Mesenchymal stem cell (in vitro differentiated cells and primary cell): ENCODE results near the gene PTH2.

Source experiments
- DNase-seq: peaks from one replicate; pipeline ENCODE4 v3.0.0-alpha.2; 2013
- H2AFZ ChIP-seq: one replicate; pipeline ENCODE4 v1.6.1; 2013; ENCODE audit warnings: low read depth, mild to moderate bottlenecking, control low read depth, inconsistent platforms, low read length, moderate library complexity
- H2AK5ac ChIP-seq: 2 replicates; pipeline ENCODE4 v1.6.1; 2013; ENCODE audit warnings: low read length, moderate library complexity, mild to moderate bottlenecking, inconsistent platforms; ENCODE audit not compliant: severe bottlenecking
- H2BK120ac ChIP-seq: one replicate; pipeline ENCODE4 v1.6.1; 2013; ENCODE audit warnings: low read depth, mild to moderate bottlenecking, inconsistent platforms, low read length, moderate library complexity
- H2BK12ac ChIP-seq, 2 experiments: one replicate each; pipeline ENCODE4 v1.6.1; 2013; ENCODE audit warnings: inconsistent platforms in 2 of 2, low read length in 2 of 2, mild to moderate bottlenecking in 2 of 2, moderate library complexity in 2 of 2, control low read depth in 1 of 2
- H2BK15ac ChIP-seq: one replicate; pipeline ENCODE4 v1.6.1; 2013; ENCODE audit warnings: mild to moderate bottlenecking, low read depth, inconsistent platforms; ENCODE audit not compliant: poor library complexity, severe bottlenecking
- H2BK5ac ChIP-seq: 2 replicates; pipeline ENCODE4 v1.6.1; 2013; ENCODE audit warnings: low read depth, mild to moderate bottlenecking, low read length, control low read depth, inconsistent platforms; ENCODE audit not compliant: poor library complexity, severe bottlenecking
- H3K14ac ChIP-seq, 2 experiments: one replicate each; pipeline ENCODE4 v1.6.1; 2013; ENCODE audit warnings: inconsistent platforms in 2 of 2, low read length in 2 of 2, control low read depth in 1 of 2, mild to moderate bottlenecking in 1 of 2, moderate library complexity in 1 of 2
- H3K18ac ChIP-seq, 2 experiments: one replicate each; pipeline ENCODE4 v1.6.1; 2013; ENCODE audit warnings: inconsistent platforms in 2 of 2, low read length in 2 of 2, control low read depth in 1 of 2, low read depth in 1 of 2, mild to moderate bottlenecking in 1 of 2
- H3K23ac ChIP-seq, 2 experiments: one replicate each; pipeline ENCODE4 v1.6.1; 2013; ENCODE audit warnings: inconsistent platforms in 2 of 2, low read length in 2 of 2, mild to moderate bottlenecking in 2 of 2, moderate library complexity in 2 of 2, control low read depth in 1 of 2
- H3K27ac ChIP-seq: 2 replicates; pipeline ENCODE4 v1.5.1; 2013; ENCODE audit warnings: mild to moderate bottlenecking, moderate library complexity, low read length, control low read depth, inconsistent platforms; ENCODE audit not compliant: poor library complexity, severe bottlenecking
- H3K27me3 ChIP-seq, 2 experiments: 2 replicates each; pipeline versions ENCODE4 v1.6.1 to v1.7.0; 2013; ENCODE audit warnings: low read length in 2 of 2, mild to moderate bottlenecking in 2 of 2, moderate library complexity in 2 of 2, control low read depth in 1 of 2, inconsistent platforms in 1 of 2; ENCODE audit not compliant: control insufficient read depth in 1 of 2, insufficient read depth in 1 of 2
- H3K36me3 ChIP-seq, 2 experiments: 2 replicates each; pipeline versions ENCODE4 v1.6.1 to v1.7.0; 2013; ENCODE audit warnings: low read length in 2 of 2, control low read depth in 1 of 2, inconsistent platforms in 1 of 2, low read depth in 1 of 2, mild to moderate bottlenecking in 1 of 2; ENCODE audit not compliant: insufficient read depth in 2 of 2, control insufficient read depth in 1 of 2
- H3K4ac ChIP-seq, 2 experiments: one replicate each; pipeline ENCODE4 v1.6.1; 2013; ENCODE audit warnings: inconsistent platforms in 2 of 2, low read length in 2 of 2, mild to moderate bottlenecking in 2 of 2, moderate library complexity in 2 of 2, control low read depth in 1 of 2, low read depth in 1 of 2
- H3K4me1 ChIP-seq: 2 replicates; pipeline ENCODE4 v1.6.1; 2013; ENCODE audit warnings: low read depth, low read length, control low read depth; ENCODE audit not compliant: control insufficient read depth, insufficient read depth
- H3K4me2 ChIP-seq: 2 replicates; pipeline ENCODE4 v1.6.1; 2013; ENCODE audit warnings: low read length, mild to moderate bottlenecking, inconsistent platforms; ENCODE audit not compliant: poor library complexity, severe bottlenecking
- H3K4me3 ChIP-seq, 2 experiments: 2 replicates each; pipeline versions ENCODE4 v1.5.1 to v1.7.0; 2013; ENCODE audit warnings: low read length in 2 of 2, mild to moderate bottlenecking in 2 of 2, control low read depth in 1 of 2, low read depth in 1 of 2; ENCODE audit not compliant: insufficient read depth in 1 of 2
- H3K79me1 ChIP-seq: replicated peaks from 2 replicates; pipeline ENCODE4 v1.6.1; 2013; ENCODE audit warnings: mild to moderate bottlenecking, control low read depth, low read length, inconsistent platforms; ENCODE audit not compliant: poor library complexity, severe bottlenecking
- H3K9ac ChIP-seq: 2 replicates; pipeline ENCODE4 v1.7.0; 2013; ENCODE audit warnings: mild to moderate bottlenecking, low read length, moderate library complexity
- H3K9me3 ChIP-seq: 2 replicates; pipeline ENCODE4 v1.7.0; 2013; ENCODE audit warnings: mild to moderate bottlenecking, low read length; ENCODE audit not compliant: control insufficient read depth
- H4K8ac ChIP-seq: one replicate; pipeline ENCODE4 v1.6.1; 2013; ENCODE audit warnings: inconsistent platforms, mild to moderate bottlenecking, low read length, moderate library complexity
- H4K91ac ChIP-seq: one replicate; pipeline ENCODE4 v1.6.1; 2013; ENCODE audit warnings: mild to moderate bottlenecking, low read length, inconsistent platforms
- WGBS: methylation state at CpG from one replicate; pipeline ENCODE4 v1.1.7; 2013; ENCODE audit warnings: mixed read lengths; 5-methylcytosine and 5-hydroxymethylcytosine counted together

Gene PTH2

GRCh38 chr19:49418511-49418910, 4.7 kb downstream of the PTH2 start:
- Histone ChIP-seq H3K23ac (no peak overlapping the region), H3K4me2 (no peak overlapping the region), H3K9ac (no peak overlapping the region), H3K4ac (no peak overlapping the region), H2BK120ac (no peak overlapping the region), H3K18ac (no peak overlapping the region), H2BK5ac (no peak overlapping the region), H3K4me1 (peaks cover 17% of the 10 kb centered on the region), H3K27ac (no peak overlapping the region), H3K9me3 (no peaks in the 10 kb centered on the region), H4K8ac (no peak overlapping the region), H3K14ac (no peak overlapping the region), H2BK12ac (no peak overlapping the region), H3K79me1 (no peaks in the 10 kb centered on the region), H4K91ac (no peak overlapping the region), H3K4me3 (no peak overlapping the region), H2AFZ (no peak overlapping the region), H3K27me3 (peaks cover 49 to 84% of the 10 kb centered on the region in 2 experiments), H2BK15ac (no peak overlapping the region), H3K36me3 (no peaks in the 10 kb centered on the region), H2AK5ac (no peak overlapping the region)
- DNase-seq, result no peak
- WGBS, result 87% methylated on average over 4 of the region's 5 CpGs

GRCh38 chr19:49417088-49417487, 6.2 kb downstream of the PTH2 start:
- Histone ChIP-seq H2AFZ (no peak overlapping the region), H2AK5ac (no peak overlapping the region), H2BK120ac (no peak overlapping the region), H3K27ac (no peak overlapping the region), H2BK12ac (no peak overlapping the region), H3K18ac (no peak overlapping the region), H2BK15ac (no peak overlapping the region), H3K4ac (no peak overlapping the region), H3K4me2 (no peak overlapping the region), H3K36me3 (no peaks in the 10 kb centered on the region), H3K79me1 (no peaks in the 10 kb centered on the region), H3K9ac (no peak overlapping the region), H3K14ac (no peak overlapping the region), H2BK5ac (no peak overlapping the region), H3K9me3 (no peaks in the 10 kb centered on the region), H3K4me1 (peaks cover 9% of the 10 kb centered on the region), H3K27me3 (peaks cover 35 to 80% of the 10 kb centered on the region in 2 experiments), H3K4me3 (no peak overlapping the region), H4K91ac (no peak overlapping the region), H4K8ac (no peak overlapping the region), H3K23ac (no peak overlapping the region)
- WGBS, result 48% methylated on average over 6 of the region's 7 CpGs
- DNase-seq, result no peak

DNA sequence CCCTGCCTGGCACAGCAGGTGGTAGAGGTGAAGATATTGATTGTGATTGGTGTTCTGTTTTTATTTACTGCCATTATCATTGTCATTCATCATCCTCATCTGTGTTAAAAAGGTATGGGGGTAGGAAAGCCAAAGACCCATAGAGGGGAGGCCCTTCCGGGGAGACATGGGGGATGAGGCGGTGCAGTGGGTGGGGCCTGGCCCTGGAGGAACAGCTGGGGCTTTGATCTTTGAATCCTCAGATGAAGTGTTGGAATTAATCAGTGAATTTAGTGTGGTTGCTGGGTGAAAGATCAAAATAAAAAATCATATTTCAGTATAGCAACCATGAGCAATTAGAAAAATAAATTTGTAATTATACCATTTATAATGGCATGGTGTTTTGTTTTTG, 7.4 kb downstream of the PTH2 start:
- Histone ChIP-seq H3K27me3 (peaks cover 22 to 76% of the 10 kb centered on the region in 2 experiments), H3K4ac (no peak overlapping the region), H3K4me1 (peaks cover 5% of the 10 kb centered on the region), H3K9me3 (no peaks in the 10 kb centered on the region), H3K23ac (no peak overlapping the region), H3K4me2 (no peak overlapping the region), H3K27ac (no peak overlapping the region), H4K91ac (no peak overlapping the region), H4K8ac (no peak overlapping the region), H3K4me3 (no peak overlapping the region), H3K14ac (no peak overlapping the region), H2BK120ac (no peak overlapping the region), H2BK15ac (no peak overlapping the region), H3K9ac (no peak overlapping the region), H2AFZ (no peak overlapping the region), H3K18ac (no peak overlapping the region), H2BK12ac (no peak overlapping the region), H3K36me3 (no peaks in the 10 kb centered on the region), H3K79me1 (no peaks in the 10 kb centered on the region), H2AK5ac (no peak overlapping the region), H2BK5ac (no peak overlapping the region)
- DNase-seq, result no peak
- 90% methylated on average over 2 of the region's 2 CpGs for WGBS

- Histone ChIP-seq H2BK120ac (no peak overlapping the region), H2BK5ac (no peak overlapping the region), H4K8ac (no peak overlapping the region), H2BK12ac (no peak overlapping the region), H3K14ac (peak overlapping the region in 1 of 2 experiments; percentile 68), H3K18ac (no peak overlapping the region), H3K4ac (no peak overlapping the region), H3K36me3 (no peaks in the 10 kb centered on the region), H3K4me1 (peaks cover 5% of the 10 kb centered on the region), H3K4me3 (no peak overlapping the region), H3K27ac (no peak overlapping the region), H2BK15ac (no peak overlapping the region), H3K23ac (peak overlapping the region in 1 of 2 experiments; percentile 46), H2AK5ac (no peak overlapping the region), H2AFZ (no peak overlapping the region), H3K27me3 (peaks cover 17 to 71% of the 10 kb centered on the region in 2 experiments), H3K9ac (no peak overlapping the region), H4K91ac (no peak overlapping the region), H3K9me3 (no peaks in the 10 kb centered on the region), H3K79me1 (no peaks in the 10 kb centered on the region), H3K4me2 (no peak overlapping the region)
- WGBS, result 73% methylated on average over 14 of the region's 15 CpGs
- no peak for DNase-seq
Observed at GRCh38 chr19:49415102-49415809, 8.0 kb downstream of the PTH2 start.
